Nephron progenitor cell (in vitro differentiated cells): ENCODE data around the gene LINGO1.

ENCODE experiments used
- DNase-seq: peaks from one replicate; pipeline ENCODE4 v3.0.0; 2021
- H3K27ac Mint-ChIP-seq: 2 replicates; pipeline ENCODE4 v1.8.0; 2021; ENCODE audit warnings: mild to moderate bottlenecking, moderate library complexity, mixed read lengths
- H3K27me3 Mint-ChIP-seq: 2 replicates; pipeline ENCODE4 v1.8.0; 2021; ENCODE audit warnings: mild to moderate bottlenecking, low read depth, mixed read lengths; ENCODE audit not compliant: poor library complexity
- H3K36me3 Mint-ChIP-seq: 2 replicates; pipeline ENCODE4 v1.8.0; 2021; ENCODE audit warnings: low read depth, mixed read lengths
- H3K4me1 Mint-ChIP-seq: 2 replicates; pipeline ENCODE4 v1.8.0; 2021; ENCODE audit warnings: mixed read lengths
- H3K4me3 Mint-ChIP-seq: 2 replicates; pipeline ENCODE4 v1.8.0; 2021; ENCODE audit warnings: mild to moderate bottlenecking, moderate library complexity, mixed read lengths
- H3K9me3 Mint-ChIP-seq: 2 replicates; pipeline ENCODE4 v1.8.0; 2021; ENCODE audit warnings: mild to moderate bottlenecking, moderate library complexity, mixed read lengths
- TF ChIP-seq, protein P1 (sequence below): fragments of 200-600 bp; sonication (generic); IDR thresholded peaks from 2 replicates; pipeline ENCODE4 v1.5.0; 2021; ENCODE audit warnings: antibody characterized with exemption

The LINGO1 gene

DNA sequence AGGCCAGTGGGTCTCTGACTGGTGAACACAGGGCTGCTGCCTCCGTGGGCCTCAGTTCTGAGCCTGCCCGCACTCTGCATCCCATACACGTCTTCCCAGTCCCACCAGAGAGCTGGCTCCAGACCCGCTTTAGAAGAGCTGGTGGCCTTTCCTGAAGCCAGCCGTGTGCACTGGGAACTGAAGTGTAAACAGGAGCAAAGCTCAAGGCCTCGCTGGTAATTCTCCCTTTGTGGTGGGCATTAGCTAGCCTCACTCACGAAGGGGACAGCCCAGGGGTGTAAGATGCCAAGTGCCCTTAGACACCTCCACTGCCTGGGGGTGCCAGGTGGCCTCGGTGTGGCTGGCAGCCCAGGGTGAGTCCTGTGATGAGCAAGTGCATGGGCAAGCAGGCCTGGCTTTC lies 12.9 kb upstream of the LINGO1 start:
- H3K27me3 Mint-ChIP-seq = peaks cover 9% of the 10 kb centered on the region
- peaks cover 39% of the 10 kb centered on the region for H3K4me1 Mint-ChIP-seq
- DNase-seq = no peak
- no peaks in the 10 kb centered on the region for H3K36me3 Mint-ChIP-seq
- H3K9me3 Mint-ChIP-seq = no peaks in the 10 kb centered on the region
- H3K27ac Mint-ChIP-seq = no peak overlapping the region
- H3K4me3 Mint-ChIP-seq = no peak overlapping the region
- TF ChIP-seq, protein P1, sequence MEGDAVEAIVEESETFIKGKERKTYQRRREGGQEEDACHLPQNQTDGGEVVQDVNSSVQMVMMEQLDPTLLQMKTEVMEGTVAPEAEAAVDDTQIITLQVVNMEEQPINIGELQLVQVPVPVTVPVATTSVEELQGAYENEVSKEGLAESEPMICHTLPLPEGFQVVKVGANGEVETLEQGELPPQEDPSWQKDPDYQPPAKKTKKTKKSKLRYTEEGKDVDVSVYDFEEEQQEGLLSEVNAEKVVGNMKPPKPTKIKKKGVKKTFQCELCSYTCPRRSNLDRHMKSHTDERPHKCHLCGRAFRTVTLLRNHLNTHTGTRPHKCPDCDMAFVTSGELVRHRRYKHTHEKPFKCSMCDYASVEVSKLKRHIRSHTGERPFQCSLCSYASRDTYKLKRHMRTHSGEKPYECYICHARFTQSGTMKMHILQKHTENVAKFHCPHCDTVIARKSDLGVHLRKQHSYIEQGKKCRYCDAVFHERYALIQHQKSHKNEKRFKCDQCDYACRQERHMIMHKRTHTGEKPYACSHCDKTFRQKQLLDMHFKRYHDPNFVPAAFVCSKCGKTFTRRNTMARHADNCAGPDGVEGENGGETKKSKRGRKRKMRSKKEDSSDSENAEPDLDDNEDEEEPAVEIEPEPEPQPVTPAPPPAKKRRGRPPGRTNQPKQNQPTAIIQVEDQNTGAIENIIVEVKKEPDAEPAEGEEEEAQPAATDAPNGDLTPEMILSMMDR = no peak

DNA sequence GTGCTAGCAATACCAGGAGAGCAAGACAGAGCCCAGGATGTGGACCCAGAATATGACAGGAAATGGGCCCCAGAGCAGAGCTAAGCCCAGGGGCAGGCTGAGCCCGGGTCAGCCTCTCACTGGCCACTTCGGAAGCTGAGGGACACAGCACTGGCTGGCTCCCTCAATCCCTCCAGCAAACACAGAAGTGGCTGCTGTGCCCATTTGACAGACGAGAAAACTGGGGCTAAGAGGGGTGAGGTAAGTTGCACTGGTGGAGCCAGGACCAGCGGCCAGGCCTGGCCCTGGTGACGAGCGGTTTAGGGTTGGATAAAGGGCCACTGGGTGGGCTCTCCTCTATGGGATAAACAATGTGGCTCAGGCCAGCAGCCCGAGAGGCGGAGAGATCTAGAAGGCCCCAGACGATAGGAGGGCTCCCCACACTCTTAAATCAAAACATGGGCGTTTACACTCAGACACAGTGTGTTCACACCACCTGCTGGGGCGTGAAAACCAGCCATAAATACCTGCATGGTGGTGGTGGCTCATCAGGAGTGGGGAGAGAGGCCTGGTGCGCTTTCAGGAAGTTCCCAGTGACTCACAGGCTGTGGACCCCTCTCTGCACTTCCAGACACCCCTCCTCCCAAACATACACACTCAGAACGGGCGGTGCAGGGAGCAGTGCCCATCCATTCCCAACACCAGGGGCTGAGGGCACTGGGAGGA lies 12.0 kb upstream of the LINGO1 start:
- H3K27me3 Mint-ChIP-seq = peaks cover 15% of the 10 kb centered on the region
- no peak for DNase-seq
- no peaks in the 10 kb centered on the region for H3K9me3 Mint-ChIP-seq
- peaks cover 46% of the 10 kb centered on the region for H3K4me1 Mint-ChIP-seq
- H3K36me3 Mint-ChIP-seq = no peaks in the 10 kb centered on the region
- TF ChIP-seq, protein P1 = no peak
- H3K27ac Mint-ChIP-seq = no peak overlapping the region
- no peak overlapping the region for H3K4me3 Mint-ChIP-seq

DNA sequence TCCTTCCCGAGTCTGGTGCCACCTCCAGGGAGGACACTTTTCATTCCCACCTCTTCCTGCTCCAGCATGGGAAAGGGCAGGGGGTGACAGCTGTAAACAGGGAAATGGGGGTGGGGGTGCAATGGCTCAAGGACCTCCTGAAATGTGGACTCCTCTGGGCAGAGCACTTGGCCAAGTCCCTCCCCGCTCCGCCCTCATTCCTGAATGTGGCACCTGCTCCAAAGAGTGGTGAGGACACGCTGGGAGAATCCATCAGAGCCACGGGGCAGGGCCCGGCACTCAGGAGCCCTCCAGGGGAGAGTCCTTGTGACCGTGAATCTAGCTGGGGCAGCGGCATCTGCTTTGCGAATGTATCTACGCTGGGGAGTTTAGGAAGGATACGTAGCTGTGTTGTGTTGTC lies 11.1 kb upstream of the LINGO1 start:
- Mint-ChIP-seq H3K36me3 (no peaks in the 10 kb centered on the region), H3K27ac (no peak overlapping the region), H3K9me3 (no peaks in the 10 kb centered on the region), H3K27me3 (peaks cover 21% of the 10 kb centered on the region), H3K4me3 (no peak overlapping the region), H3K4me1 (peaks cover 46% of the 10 kb centered on the region)
- DNase-seq = no peak
- TF ChIP-seq, protein P1 = no peak

DNA sequence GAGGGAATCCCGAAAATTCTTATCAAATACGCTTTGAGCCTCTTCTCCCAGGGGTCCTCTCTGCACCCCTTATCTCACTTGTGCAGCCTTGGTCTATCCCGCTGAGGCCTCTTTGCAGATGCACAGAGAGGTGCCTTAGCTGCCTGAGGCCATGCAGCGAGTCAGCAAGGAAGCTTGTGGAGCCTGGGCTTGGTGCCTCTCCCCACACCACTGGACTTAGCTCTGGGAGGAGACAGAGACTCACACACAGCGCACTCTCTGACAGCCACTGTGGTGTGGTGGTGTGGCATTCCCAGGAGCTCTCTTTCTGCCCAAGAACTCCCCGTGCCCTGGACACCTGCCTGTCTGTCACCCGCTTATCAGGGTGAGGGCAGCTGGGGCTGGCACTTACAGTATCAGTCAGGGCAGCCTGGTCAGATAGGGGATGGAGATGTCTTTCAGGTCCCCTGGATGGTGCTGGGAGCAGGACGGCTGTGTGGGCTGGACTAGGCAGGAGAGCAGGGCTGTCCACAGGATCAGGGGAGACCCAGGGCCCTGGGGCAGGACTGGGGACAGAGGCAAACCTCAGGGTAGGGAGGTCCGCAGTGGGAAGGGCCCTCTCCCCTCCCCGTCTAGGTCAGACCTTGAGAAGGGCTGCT lies 10.2 kb upstream of the LINGO1 start:
- H3K4me1 Mint-ChIP-seq = peaks cover 49% of the 10 kb centered on the region
- H3K4me3 Mint-ChIP-seq = no peak overlapping the region
- H3K27ac Mint-ChIP-seq = no peak overlapping the region
- H3K27me3 Mint-ChIP-seq = peaks cover 29% of the 10 kb centered on the region
- H3K9me3 Mint-ChIP-seq = no peaks in the 10 kb centered on the region
- no peak for DNase-seq
- TF ChIP-seq, protein P1 = no peak
- H3K36me3 Mint-ChIP-seq = no peaks in the 10 kb centered on the region

DNA sequence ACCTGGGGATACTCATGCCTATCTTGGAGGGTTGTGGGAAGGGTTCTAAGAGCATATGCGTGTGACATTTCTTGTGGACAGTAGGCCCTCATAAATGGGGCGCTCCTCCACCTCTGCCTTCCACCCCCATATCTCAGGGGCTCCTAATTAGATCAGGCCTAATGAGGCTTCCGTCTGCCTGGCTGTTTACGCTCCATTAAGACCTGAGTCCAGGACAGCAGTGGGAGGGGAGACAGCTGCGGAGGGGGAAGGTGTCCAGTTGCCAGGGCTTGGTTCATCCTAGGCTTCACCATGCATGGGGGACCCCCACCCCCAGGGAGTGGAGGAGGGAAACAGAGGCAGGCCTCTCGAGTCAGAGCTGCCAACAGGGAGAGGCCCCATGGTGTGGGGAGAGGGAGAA lies 9.3 kb upstream of the LINGO1 start:
- DNase-seq = no peak
- Mint-ChIP-seq H3K27me3 (peaks cover 36% of the 10 kb centered on the region), H3K36me3 (no peaks in the 10 kb centered on the region), H3K4me1 (peaks cover 54% of the 10 kb centered on the region), H3K9me3 (no peaks in the 10 kb centered on the region), H3K27ac (no peak overlapping the region), H3K4me3 (no peak overlapping the region)
- TF ChIP-seq, protein P1 = no peak

DNA sequence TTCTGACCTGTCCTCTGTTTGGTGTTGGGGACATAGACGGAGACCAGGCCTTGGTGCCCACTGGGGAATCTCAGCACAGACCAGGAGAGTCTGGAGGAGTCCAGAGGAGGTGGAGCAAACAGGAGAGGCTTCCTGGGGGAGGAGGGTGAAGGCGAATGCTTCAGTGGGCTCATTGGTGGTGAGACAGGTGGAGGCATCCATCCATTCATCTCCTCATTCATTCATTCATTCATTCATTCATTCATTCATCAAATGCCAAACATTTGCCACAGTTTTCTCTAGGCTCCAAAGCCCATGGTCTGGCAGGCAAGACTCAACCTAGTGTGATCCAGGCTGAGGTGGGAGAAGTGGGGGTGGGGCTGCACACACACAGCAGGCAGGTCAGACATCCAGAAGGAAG lies 7.9 kb upstream of the LINGO1 start:
- peaks cover 43% of the 10 kb centered on the region for H3K27me3 Mint-ChIP-seq
- no peaks in the 10 kb centered on the region for H3K36me3 Mint-ChIP-seq
- H3K27ac Mint-ChIP-seq = no peak overlapping the region
- TF ChIP-seq, protein P1 = no peak
- H3K4me3 Mint-ChIP-seq = no peak overlapping the region
- no peaks in the 10 kb centered on the region for H3K9me3 Mint-ChIP-seq
- H3K4me1 Mint-ChIP-seq = peaks cover 56% of the 10 kb centered on the region
- no peak for DNase-seq
